Gastrocnemius medialis (tissue), 4 donors: ENCODE data around the gene GAB2.

Experiments
- POLR2A ChIP-seq, 2 donors: fragments of 450-650 bp; IDR thresholded peaks; one replicate each; pipeline ENCODE4 v1.6.1; 2017; ENCODE audit warnings: antibody characterized with exemption in 2 of 2, mild to moderate bottlenecking in 2 of 2, moderate library complexity in 2 of 2
- TF ChIP-seq, protein P1 (sequence below), 5 experiments: fragments of 450-650 bp in 3 of 5; fragments of 200-600 bp in 2 of 5; sonication (generic) in 2 of 5; IDR thresholded peaks in 4 of 5; conservative IDR thresholded peaks in 1 of 5; 1 replicate in 4 of 5; 2 replicates in 1 of 5; pipeline ENCODE4 v1.5.1; 2016 to 2019; ENCODE audit warnings: antibody characterized with exemption in 5 of 5, mild to moderate bottlenecking in 3 of 5, moderate library complexity in 3 of 5

GRCh38 chr11:78415338-78415737 lies 2.3 kb downstream of the GAB2 start:
- TF ChIP-seq, protein P1, sequence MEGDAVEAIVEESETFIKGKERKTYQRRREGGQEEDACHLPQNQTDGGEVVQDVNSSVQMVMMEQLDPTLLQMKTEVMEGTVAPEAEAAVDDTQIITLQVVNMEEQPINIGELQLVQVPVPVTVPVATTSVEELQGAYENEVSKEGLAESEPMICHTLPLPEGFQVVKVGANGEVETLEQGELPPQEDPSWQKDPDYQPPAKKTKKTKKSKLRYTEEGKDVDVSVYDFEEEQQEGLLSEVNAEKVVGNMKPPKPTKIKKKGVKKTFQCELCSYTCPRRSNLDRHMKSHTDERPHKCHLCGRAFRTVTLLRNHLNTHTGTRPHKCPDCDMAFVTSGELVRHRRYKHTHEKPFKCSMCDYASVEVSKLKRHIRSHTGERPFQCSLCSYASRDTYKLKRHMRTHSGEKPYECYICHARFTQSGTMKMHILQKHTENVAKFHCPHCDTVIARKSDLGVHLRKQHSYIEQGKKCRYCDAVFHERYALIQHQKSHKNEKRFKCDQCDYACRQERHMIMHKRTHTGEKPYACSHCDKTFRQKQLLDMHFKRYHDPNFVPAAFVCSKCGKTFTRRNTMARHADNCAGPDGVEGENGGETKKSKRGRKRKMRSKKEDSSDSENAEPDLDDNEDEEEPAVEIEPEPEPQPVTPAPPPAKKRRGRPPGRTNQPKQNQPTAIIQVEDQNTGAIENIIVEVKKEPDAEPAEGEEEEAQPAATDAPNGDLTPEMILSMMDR (IDR thresholded peaks at IDR 0.05 in 4 of 5, conservative IDR thresholded peaks at IDR 0.05 in 1 of 5) = no peak
- TF ChIP-seq POLR2A (IDR thresholded peaks at IDR 0.05) = no peak
